ENCODE measurements around the gene CEBPZ. TPM values are rescaled to one million over a fixed set of nuclear protein-coding genes. Genes with fewer than 3 reads are reported as not detected.

Gene CEBPZ
- total RNA-seq, 1 experiment from 2014 or later, result 146 TPM

- CTCF ChIA-PET, result interaction anchor here (0.6 to 1.7 kb wide), 11 partner anchors 9 to 97 kb away, joined by 3 to 6 read pairs (median 4); partner anchors contain the start of genes CEBPZ, EIF2AK2 and NDUFAF7
- H3K27me3 Mint-ChIP-seq (ENCODE audit: low read depth), result no peaks in the 10 kb centered on the region
- peaks cover 22% of the 10 kb centered on the region for H3K36me3 Mint-ChIP-seq
- H3K4me3 Mint-ChIP-seq, result no peak overlapping the region
- TF ChIP-seq ATF3 (CRISPR knock-in tag; conservative IDR thresholded peaks at IDR 0.05) (no peak), ZNF121 (CRISPR knock-in tag; IDR thresholded peaks at IDR 0.05) (peak; percentile 82; the same call in 1 of the 2 replicates), CTCF (IDR thresholded peaks at IDR 0.05) (peak; percentile 67)
- TF ChIP-seq, protein P1, sequence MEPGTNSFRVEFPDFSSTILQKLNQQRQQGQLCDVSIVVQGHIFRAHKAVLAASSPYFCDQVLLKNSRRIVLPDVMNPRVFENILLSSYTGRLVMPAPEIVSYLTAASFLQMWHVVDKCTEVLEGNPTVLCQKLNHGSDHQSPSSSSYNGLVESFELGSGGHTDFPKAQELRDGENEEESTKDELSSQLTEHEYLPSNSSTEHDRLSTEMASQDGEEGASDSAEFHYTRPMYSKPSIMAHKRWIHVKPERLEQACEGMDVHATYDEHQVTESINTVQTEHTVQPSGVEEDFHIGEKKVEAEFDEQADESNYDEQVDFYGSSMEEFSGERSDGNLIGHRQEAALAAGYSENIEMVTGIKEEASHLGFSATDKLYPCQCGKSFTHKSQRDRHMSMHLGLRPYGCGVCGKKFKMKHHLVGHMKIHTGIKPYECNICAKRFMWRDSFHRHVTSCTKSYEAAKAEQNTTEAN (CRISPR knock-in tag; IDR thresholded peaks at IDR 0.05), result no peak
- TF ChIP-seq, protein P2, sequence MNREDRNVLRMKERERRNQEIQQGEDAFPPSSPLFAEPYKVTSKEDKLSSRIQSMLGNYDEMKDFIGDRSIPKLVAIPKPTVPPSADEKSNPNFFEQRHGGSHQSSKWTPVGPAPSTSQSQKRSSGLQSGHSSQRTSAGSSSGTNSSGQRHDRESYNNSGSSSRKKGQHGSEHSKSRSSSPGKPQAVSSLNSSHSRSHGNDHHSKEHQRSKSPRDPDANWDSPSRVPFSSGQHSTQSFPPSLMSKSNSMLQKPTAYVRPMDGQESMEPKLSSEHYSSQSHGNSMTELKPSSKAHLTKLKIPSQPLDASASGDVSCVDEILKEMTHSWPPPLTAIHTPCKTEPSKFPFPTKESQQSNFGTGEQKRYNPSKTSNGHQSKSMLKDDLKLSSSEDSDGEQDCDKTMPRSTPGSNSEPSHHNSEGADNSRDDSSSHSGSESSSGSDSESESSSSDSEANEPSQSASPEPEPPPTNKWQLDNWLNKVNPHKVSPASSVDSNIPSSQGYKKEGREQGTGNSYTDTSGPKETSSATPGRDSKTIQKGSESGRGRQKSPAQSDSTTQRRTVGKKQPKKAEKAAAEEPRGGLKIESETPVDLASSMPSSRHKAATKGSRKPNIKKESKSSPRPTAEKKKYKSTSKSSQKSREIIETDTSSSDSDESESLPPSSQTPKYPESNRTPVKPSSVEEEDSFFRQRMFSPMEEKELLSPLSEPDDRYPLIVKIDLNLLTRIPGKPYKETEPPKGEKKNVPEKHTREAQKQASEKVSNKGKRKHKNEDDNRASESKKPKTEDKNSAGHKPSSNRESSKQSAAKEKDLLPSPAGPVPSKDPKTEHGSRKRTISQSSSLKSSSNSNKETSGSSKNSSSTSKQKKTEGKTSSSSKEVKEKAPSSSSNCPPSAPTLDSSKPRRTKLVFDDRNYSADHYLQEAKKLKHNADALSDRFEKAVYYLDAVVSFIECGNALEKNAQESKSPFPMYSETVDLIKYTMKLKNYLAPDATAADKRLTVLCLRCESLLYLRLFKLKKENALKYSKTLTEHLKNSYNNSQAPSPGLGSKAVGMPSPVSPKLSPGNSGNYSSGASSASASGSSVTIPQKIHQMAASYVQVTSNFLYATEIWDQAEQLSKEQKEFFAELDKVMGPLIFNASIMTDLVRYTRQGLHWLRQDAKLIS (CRISPR knock-in tag; IDR thresholded peaks at IDR 0.05; ENCODE audit: borderline replicate concordance), result no peak
- H3K4me1 Mint-ChIP-seq, result peaks cover 7% of the 10 kb centered on the region
- POLR2A ChIA-PET, result no interaction called here
- DNase-seq (ENCODE audit: low spot score) (peak; percentile 37), ATAC-seq (peak; percentile 99)
- H3K27ac Mint-ChIP-seq, result peak overlapping the region; percentile 72; the same call in 1 of the 2 replicates
- H3K9me3 Mint-ChIP-seq, result peaks cover 24% of the 10 kb centered on the region
Observed at GRCh38 chr2:37168217-37168981, 63.0 kb downstream of the CEBPZ start.

GRCh38 chr2:37167636-37168180, 63.7 kb downstream of the CEBPZ start:
- no peaks in the 10 kb centered on the region for H3K27me3 Mint-ChIP-seq (ENCODE audit: low read depth)
- peaks cover 7% of the 10 kb centered on the region for H3K4me1 Mint-ChIP-seq
- peaks cover 22% of the 10 kb centered on the region for H3K36me3 Mint-ChIP-seq
- DNase-seq (ENCODE audit: low spot score) (no peak), ATAC-seq (no peak)
- no peak overlapping the region; the same call in 1 of the 2 replicates for H3K27ac Mint-ChIP-seq
- POLR2A ChIA-PET, result no interaction called here
- H3K4me3 Mint-ChIP-seq, result no peak overlapping the region
- CTCF ChIA-PET, result interaction anchor here (0.6 to 1.7 kb wide), 8 partner anchors 9 to 84 kb away, joined by 3 to 6 read pairs (median 4); partner anchors contain the start of gene EIF2AK2
- TF ChIP-seq GTF2I (CRISPR knock-in tag; conservative IDR thresholded peaks at IDR 0.05) (no peak), HMGA2 (CRISPR knock-in tag; IDR thresholded peaks at IDR 0.05) (peak; percentile 99)
- peaks cover 26% of the 10 kb centered on the region for H3K9me3 Mint-ChIP-seq

GRCh38 chr2:37164757-37165156, 66.6 kb downstream of the CEBPZ start:
- peaks cover 7% of the 10 kb centered on the region for H3K4me1 Mint-ChIP-seq
- ChIA-PET CTCF (no interaction called here), POLR2A (interaction anchor here (0.7 kb wide), 2 partner anchors 206 to 743 kb away, joined by 3 to 4 read pairs; no protein-coding TSS in a partner anchor)
- no peak for TF ChIP-seq GRHL2 (CRISPR knock-in tag; IDR thresholded peaks at IDR 0.05; ENCODE audit: insufficient replicate concordance, severe bottlenecking)
- TF ChIP-seq SMAD4 (CRISPR knock-in tag; IDR thresholded peaks at IDR 0.05), result no peak
- TF ChIP-seq TP53 (CRISPR knock-in tag; IDR thresholded peaks at IDR 0.05), result no peak
- TF ChIP-seq CREB1 (CRISPR knock-in tag; IDR thresholded peaks at IDR 0.05), result no peak
- TF ChIP-seq HMGA2 (CRISPR knock-in tag; IDR thresholded peaks at IDR 0.05), result no peak
- TF ChIP-seq ESRRA (CRISPR knock-in tag; IDR thresholded peaks at IDR 0.05; ENCODE audit: borderline replicate concordance), result no peak
- TF ChIP-seq SP1 (CRISPR knock-in tag; conservative IDR thresholded peaks at IDR 0.05), result no peak
- TF ChIP-seq, protein P3, sequence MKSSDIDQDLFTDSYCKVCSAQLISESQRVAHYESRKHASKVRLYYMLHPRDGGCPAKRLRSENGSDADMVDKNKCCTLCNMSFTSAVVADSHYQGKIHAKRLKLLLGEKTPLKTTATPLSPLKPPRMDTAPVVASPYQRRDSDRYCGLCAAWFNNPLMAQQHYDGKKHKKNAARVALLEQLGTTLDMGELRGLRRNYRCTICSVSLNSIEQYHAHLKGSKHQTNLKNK (CRISPR knock-in tag; IDR thresholded peaks at IDR 0.05), result no peak
- H3K4me3 Mint-ChIP-seq, result no peak overlapping the region
- no peak for DNase-seq (ENCODE audit: low spot score)
- H3K27ac Mint-ChIP-seq, result no peak overlapping the region
- H3K36me3 Mint-ChIP-seq, result peaks cover 22% of the 10 kb centered on the region
- no peak for ATAC-seq
- H3K27me3 Mint-ChIP-seq (ENCODE audit: low read depth), result no peaks in the 10 kb centered on the region
- peaks cover 26% of the 10 kb centered on the region for H3K9me3 Mint-ChIP-seq
